Ovary (tissue), 9 donors: Measurements from ENCODE around the gene BIRC3. TPM values are rescaled to one million over a fixed set of nuclear protein-coding genes. Genes with fewer than 3 reads are reported as not detected.

Experiments used
- DNase-seq, 5 donors: peaks; one replicate each; pipeline ENCODE4 v3.0.0-alpha.2; 2019 to 2020
- H3K27ac ChIP-seq, 2 donors: fragments of 200-600 bp; one replicate each; pipeline versions ENCODE4 v1.5.1 to v1.8.0; 2019 to 2022
- H3K27me3 ChIP-seq: fragments of 200-600 bp; one replicate; pipeline ENCODE4 v1.8.0; 2022
- H3K36me3 ChIP-seq: fragments of 200-600 bp; sonication (generic); one replicate; pipeline ENCODE4 v1.5.1; 2019
- H3K4me1 ChIP-seq: one replicate; pipeline ENCODE4 v1.8.1; 2013; ENCODE audit warnings: mild to moderate bottlenecking, moderate library complexity; ENCODE audit not compliant: insufficient read depth
- H3K4me3 ChIP-seq: fragments of 200-600 bp; sonication (generic); one replicate; pipeline ENCODE4 v1.5.1; 2017
- H3K9me3 ChIP-seq, 2 donors: fragments of 200-600 bp in 1 of 2; sonication (generic) in 1 of 2; one replicate each; pipeline versions ENCODE4 v1.5.1 to v1.8.1; 2013 to 2019; ENCODE audit warnings: mild to moderate bottlenecking in 1 of 2, moderate library complexity in 1 of 2
- CTCF ChIP-seq, 3 donors: fragments of 450-650 bp in 2 of 3; fragments of 200-600 bp in 1 of 3; IDR thresholded peaks; one replicate each; pipeline versions ENCODE4 v1.5.1 to v1.8.0; 2016 to 2022; ENCODE audit warnings: antibody characterized with exemption in 3 of 3, mild to moderate bottlenecking in 1 of 3
- EP300 ChIP-seq: sonication (generic); formaldehyde crosslinking; IDR thresholded peaks from one replicate; pipeline ENCODE4 v1.6.1; 2017; ENCODE audit warnings: antibody characterized with exemption
- POLR2A ChIP-seq: fragments of 450-650 bp; IDR thresholded peaks from one replicate; pipeline ENCODE4 v1.6.1; 2017; ENCODE audit warnings: antibody characterized with exemption, mild to moderate bottlenecking, moderate library complexity
- WGBS, 3 donors: extraction: QIAGEN DNeasy Blood & Tissue Kit in 1 of 3; methylation state at CpG; one replicate each; pipeline versions ENCODE4 v1.1.5 to v1.1.7; 2013 to 2017; 5-methylcytosine and 5-hydroxymethylcytosine counted together
- intact Hi-C, 4 donors: fragments of 100-400 bp; cut with DNase I; formaldehyde crosslinking; loops; one replicate each; pipeline versions ENCODE4 v1.11.0 to v1.15.1; 2022 to 2023
- polyA plus RNA-seq, 2 donors: library from polyadenylated mRNA; stranded (reverse); fragments of 200-250 nt in 1 of 2; fragments of 350-450 nt in 1 of 2; fragmentation: Illumina TruSeq in 1 of 2; extraction: RNeasy Lipid Tissue Mini Kit (QIAGEN cat#74804) in 1 of 2; gene quantifications; one replicate each; pipeline ENCODE4 v1.2.3, GENCODE V29; 2013 to 2014
- total RNA-seq, 7 donors: library from RNA; depleted of rRNA in 2 of 7; stranded (reverse); fragments of >200 nt in 2 of 7; fragmentation: NEBNext Ultra II Directional in 3 of 7; extraction: Animal tissue kit (Norgen Biotek cat#: 25700) in 3 of 7; gene quantifications; one replicate each; pipeline versions ENCODE4 v1.1.0 to v1.2.4, GENCODE V29; 2016 to 2023
- donor health status: DM: no; HTN: no; CAD: no; lungs with moderate emphysema.
- donor health status: DM: no; HTN: no; CAD: no.
- donor health status: Bipolar disorder and iron deficiency.
- donor health status: DM: yes; HTN: yes; CAD: no.
- donor health status: DM: no; HTN: no; CAD: no.
- donor health status: DM: yes; HTN: yes; CAD: no.

Gene BIRC3
- total and polyA plus RNA-seq, 9 donors = 1.9 to 111 (median 5.1) TPM

GRCh38 chr11:102383839-102384238, 66.6 kb downstream of the BIRC3 start:
- TF ChIP-seq CTCF (IDR thresholded peaks at IDR 0.05) (no peak), EP300 (no peak), POLR2A (no peak)
- Histone ChIP-seq H3K27ac (no peak overlapping the region), H3K4me3 (no peak overlapping the region), H3K4me1 (peaks cover 12% of the 10 kb centered on the region), H3K9me3 (no peaks in the 10 kb centered on the region), H3K36me3 (no peaks in the 10 kb centered on the region), H3K27me3 (no peaks in the 10 kb centered on the region)
- intact Hi-C loops = no loop called here
- WGBS, 3 donors = 80 to 86% (median 83%) methylated on average over 3 of the region's 3 CpGs
- DNase-seq = no peak

GRCh38 chr11:102384419-102385079, 67.3 kb downstream of the BIRC3 start:
- peaks cover 12% of the 10 kb centered on the region for H3K4me1 ChIP-seq
- no peaks in the 10 kb centered on the region for H3K27me3 ChIP-seq
- H3K9me3 ChIP-seq = no peaks in the 10 kb centered on the region
- TF ChIP-seq EP300 (no peak), CTCF (IDR thresholded peaks at IDR 0.05) (no peak), POLR2A (no peak)
- intact Hi-C loops = no loop called here
- 25 to 35% (median 32%) methylated on average over 15 of the region's 15 CpGs for WGBS, 3 donors
- DNase-seq = peak; percentile 31 to 60 (median 40)
- no peaks in the 10 kb centered on the region for H3K36me3 ChIP-seq
- no peak overlapping the region for H3K4me3 ChIP-seq
- H3K27ac ChIP-seq = peak overlapping the region in 1 of 2 donors; percentile 32

GRCh38 chr11:102385085-102386007, 68.1 kb downstream of the BIRC3 start:
- H3K27ac ChIP-seq = peak overlapping the region in 1 of 2 donors; percentile 14
- WGBS, 3 donors = 58 to 61% (median 58%) methylated on average over 5 of the region's 5 CpGs
- intact Hi-C loops = no loop called here

More at GRCh38 chr11:102385085-102386007, 68.1 kb downstream of the BIRC3 start:
- H3K36me3 ChIP-seq = no peaks in the 10 kb centered on the region
- H3K4me3 ChIP-seq = no peak overlapping the region
- H3K4me1 ChIP-seq = peaks cover 12% of the 10 kb centered on the region
- no peak for TF ChIP-seq EP300
- no peak for TF ChIP-seq POLR2A
- no peak for TF ChIP-seq CTCF (IDR thresholded peaks at IDR 0.05)
- H3K27me3 ChIP-seq = no peaks in the 10 kb centered on the region
- DNase-seq = no peak
- no peaks in the 10 kb centered on the region for H3K9me3 ChIP-seq
